ENCODE data around the gene CDH4.
"Not testable (repeated sequence)": the region's sequence is repeated elsewhere in the genome, so short reads cannot be mapped to it uniquely, and the experiment has no call there.

CDH4 gene

GRCh38 chr20:61439251-61439650 lies 187.2 kb downstream of the CDH4 start:
- DNase-seq (ENCODE audit: low spot score) = no peak

DNA sequence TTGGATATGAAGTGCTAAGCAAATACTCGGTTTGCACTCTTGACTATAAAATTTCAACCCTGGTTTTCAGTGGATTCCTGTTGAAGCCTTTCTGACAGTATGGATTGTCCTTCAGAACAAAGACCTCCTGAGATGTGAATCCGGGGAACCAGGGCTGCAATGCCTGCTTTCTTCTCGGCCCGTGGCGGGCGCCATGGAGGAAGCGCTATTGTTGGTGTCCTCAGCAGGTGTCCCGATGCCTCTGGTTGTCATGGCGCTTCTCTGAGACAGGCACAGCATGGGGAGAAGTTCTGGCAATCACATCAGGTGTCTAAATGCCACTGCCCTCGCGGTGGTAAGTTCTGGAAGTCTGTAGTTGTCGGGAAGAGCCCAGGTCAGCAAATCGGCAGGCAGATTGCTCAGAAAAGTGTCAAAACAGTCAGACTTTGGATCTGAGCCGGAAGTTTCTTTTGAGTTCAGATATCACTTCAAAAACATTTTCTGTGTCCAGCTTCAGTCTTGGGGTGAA lies 188.5 kb downstream of the CDH4 start:
- no peak for DNase-seq (ENCODE audit: low spot score)

DNA sequence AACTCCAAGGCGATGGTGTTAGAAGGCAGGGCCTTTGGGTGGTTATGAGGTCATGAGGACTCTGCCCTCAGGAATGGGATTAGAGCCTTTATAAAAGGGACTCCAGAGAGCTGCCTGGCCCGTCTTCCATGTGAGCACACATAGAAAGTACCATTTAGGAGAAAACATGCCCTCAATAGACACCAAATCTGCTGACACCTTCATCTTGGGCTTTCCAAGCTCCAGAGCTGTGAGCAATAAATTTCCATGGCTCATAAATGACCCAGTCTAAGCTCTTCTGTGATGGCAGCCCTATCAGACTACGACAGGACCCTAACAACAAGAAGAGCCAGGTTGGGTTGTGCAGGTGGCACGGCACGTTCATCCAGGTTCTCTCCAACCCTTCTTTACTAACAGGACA lies 189.5 kb downstream of the CDH4 start:
- DNase-seq (ENCODE audit: low spot score) = no peak

DNA sequence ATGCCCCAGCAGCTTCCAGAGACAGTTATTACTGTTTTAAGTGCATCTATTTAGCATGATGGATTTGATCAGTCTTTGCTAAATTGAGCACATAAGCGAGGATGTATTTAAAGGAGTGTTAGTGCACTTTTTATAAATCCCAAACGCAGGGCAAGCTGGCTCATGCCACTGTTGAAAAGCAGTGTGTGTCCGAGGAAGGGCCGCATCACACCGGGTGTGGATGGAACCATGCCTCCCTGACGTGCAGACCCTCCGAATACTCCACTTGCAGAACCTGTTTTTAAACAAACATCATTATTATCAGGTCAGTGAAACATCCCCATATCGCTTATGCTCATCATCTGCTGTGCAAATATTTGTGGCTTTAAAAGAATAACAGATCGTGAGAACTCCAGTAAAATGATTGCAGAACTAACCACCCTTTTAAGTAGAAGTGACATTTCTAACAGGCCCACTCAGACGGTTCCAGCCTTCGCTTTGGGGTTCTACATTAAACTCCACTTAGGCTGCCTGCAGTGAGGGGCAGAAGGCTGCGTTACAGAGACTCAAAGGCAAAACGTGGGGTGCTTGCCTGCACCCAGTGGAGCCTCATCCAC lies 190.1 kb downstream of the CDH4 start:
- no peak for DNase-seq (ENCODE audit: low spot score)

DNA sequence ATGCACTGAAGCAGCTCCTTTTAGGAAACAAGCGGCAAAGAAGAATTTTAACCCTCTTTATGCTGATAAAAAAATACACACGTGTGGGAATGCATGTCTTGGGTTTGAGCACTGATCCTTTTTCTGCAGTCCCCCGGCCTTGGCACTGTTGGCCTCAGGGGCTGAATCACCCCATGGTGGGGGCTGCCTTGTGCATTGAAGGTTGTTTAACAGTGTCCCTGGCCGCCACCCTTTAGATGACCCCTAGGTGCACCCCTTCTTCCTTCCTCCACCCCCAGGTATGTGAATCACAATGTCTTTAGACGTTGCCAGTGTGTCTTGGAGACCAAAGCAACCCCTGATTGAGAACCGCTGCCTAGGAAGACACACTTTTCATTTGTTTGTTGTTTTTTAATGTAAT lies 190.7 kb downstream of the CDH4 start:
- no peak for DNase-seq (ENCODE audit: low spot score)

DNA sequence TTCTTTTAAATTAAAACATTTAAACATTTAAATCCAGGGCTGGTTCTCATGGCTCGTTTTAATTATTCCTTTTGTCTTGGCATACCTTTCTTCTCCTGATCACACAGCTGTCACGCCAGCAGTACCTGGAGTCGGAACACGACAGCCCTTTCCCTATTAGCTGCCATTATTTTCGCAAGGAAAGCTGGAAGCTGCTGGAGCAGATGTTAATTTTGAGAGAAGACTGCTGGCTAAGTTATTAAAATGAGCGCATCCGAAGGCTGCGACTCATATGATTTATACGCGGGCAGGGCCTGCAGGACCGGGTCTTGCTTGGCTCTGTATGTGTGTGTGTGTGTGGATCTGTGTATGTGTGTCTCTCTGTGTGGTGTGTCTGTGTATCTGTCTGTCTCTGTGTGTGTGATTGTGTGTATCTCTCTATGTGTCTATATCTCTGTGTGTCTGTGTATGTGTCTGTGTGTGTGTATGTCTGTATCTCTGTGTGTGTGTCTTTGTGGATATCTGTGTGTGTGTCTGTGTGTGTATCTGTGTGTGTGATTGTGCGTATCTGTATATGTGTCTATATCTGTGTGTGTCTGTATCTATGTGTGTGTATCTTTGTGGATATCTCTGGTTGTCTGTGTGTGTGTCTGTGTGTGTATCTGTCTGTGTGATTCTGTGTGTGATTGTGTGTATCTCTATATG lies 191.5 kb downstream of the CDH4 start:
- DNase-seq (ENCODE audit: low spot score) = no peak

- no peak for DNase-seq (ENCODE audit: low spot score)
Observed at GRCh38 chr20:61444637-61445036, 192.6 kb downstream of the CDH4 start.

- no peak for DNase-seq (ENCODE audit: low spot score)
Observed at GRCh38 chr20:61445138-61445537, 193.1 kb downstream of the CDH4 start.

DNA sequence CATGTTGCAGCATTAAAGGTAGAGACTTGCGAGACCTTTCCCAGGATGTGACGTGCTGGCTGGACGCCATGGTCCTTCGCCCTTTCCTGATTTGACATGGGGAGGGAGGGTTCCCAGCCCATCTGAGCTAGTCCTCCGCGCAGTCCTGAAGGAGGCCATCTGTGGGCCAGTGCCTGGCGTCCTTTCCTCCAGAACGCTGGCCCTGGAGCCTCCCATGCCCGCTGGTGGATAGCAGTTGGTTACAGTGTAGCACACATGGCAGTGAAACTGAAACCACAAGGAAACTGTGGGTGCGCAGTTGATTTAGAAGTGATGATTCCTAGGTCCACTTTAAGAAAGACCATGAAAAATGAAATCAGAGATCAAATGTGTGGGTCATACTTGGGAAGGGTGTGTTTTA lies 193.7 kb downstream of the CDH4 start:
- DNase-seq (ENCODE audit: low spot score) = no peak

- DNase-seq (ENCODE audit: low spot score) = no peak
Observed at GRCh38 chr20:61447952-61448351, 195.9 kb downstream of the CDH4 start.

- peak; percentile 86 for DNase-seq (ENCODE audit: low spot score)
Observed at GRCh38 chr20:61448386-61448785, 196.3 kb downstream of the CDH4 start.

DNA sequence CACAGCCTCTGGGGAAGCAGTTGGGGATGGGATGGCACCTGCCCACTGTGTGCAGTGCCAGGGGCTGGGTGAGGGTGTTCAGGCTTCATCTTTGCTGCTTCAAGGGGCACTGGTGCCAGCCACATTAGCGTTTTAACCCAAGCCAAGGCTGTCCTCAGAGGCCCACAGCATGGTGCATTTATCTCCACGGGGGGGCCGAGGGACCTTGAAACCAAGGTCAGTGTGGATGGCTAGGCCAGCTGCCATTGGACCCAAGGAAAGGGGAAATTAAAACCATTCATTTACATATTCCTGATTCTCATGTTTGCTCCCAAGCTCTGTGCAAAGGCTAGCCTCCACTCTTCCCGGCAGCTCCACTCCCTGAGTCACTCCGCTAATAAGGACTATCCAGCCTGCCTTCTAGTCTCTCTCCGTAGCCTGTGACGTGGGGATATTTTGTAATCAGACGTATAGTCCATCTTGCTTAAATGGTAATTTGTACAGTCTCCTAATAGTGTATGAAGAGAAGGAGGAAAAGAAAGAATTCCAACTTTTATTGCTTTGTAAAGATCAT lies 197.1 kb downstream of the CDH4 start:
- no peak for DNase-seq (ENCODE audit: low spot score)

DNA sequence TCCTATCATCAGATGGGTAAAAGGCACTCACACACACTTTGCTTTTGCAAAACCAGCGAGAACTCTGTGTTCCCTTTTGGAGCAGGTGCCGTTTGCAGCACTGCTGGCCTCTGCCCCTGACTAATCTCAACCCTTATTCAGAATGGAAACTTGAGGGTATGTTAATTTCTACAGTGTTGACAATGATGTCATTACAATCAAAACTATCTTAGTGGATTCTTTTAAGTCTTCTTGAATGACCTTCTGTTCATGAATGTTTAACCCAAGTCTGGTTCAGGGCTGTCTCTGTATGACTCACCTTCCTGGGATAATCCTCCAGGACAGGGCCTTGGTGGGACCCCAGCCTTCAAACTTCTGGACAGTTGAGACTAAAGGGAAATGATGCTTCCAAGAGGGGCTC lies 197.9 kb downstream of the CDH4 start:
- no peak for DNase-seq (ENCODE audit: low spot score)

- no peak for DNase-seq (ENCODE audit: low spot score)
Observed at GRCh38 chr20:61450549-61450948, 198.5 kb downstream of the CDH4 start.

DNA sequence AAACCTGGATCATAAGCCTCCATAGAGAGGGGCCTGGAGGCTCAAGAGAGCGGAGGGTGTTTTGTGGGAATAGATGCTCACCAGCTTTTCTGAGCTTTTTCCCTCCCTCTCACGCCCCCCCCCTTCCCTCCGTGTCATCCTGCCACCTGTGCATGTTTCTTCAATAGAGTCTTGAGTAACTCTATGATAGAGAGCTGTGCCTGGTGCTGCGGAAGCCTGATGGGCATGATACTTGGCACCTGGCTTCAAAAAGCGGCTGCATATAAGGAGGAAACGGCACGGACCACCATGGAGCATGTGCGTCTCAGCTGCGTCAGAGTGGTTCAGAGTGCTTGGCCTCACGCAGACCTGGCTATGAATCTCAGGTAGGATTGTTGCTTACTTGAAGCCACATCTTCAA lies 198.9 kb downstream of the CDH4 start:
- DNase-seq (ENCODE audit: low spot score) = no peak

- no peak for DNase-seq (ENCODE audit: low spot score)
Observed at GRCh38 chr20:61451953-61452352, 199.9 kb downstream of the CDH4 start.

- no peak for DNase-seq (ENCODE audit: low spot score)
Observed at GRCh38 chr20:61453219-61453618, 201.2 kb downstream of the CDH4 start.

DNA sequence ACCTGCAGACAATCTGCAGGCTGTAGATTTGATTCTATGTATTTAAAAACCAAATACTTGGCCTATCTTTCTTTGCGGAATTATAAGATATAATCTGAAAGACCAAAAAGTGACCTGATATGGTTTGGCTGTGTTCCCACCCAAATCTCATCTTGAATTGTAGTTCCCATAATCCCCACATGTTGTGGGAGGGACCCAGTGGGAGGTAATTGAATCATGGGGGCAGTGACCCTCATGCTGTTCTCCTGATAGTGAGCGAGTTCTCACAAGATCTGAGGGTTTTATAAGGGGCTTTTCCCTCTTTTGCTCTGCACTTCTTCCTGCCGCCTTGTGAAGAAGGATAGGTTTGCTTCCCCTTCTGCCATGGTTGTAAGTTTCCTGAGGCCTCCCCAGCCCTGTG lies 201.6 kb downstream of the CDH4 start:
- DNase-seq (ENCODE audit: low spot score) = not testable (repeated sequence)

DNA sequence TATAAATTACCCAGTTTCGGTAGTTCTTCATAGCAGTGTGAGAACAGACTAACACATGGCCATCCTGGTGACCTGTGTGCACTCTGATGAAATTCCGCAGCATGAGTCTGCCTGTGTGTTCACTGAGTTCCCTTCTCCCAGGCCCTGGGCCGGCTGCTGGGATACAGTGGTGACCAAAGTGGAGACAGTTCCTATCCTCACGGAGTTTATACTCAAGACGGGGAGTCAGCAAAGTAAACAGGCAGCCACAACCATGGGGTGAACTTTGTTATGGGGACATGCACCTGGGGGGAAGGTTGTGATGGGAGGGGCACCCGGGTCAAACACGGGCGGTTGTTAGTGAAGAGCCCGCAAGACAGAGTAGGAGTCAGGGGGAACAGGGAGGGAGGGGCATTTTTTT lies 202.0 kb downstream of the CDH4 start:
- DNase-seq (ENCODE audit: low spot score) = no peak

DNA sequence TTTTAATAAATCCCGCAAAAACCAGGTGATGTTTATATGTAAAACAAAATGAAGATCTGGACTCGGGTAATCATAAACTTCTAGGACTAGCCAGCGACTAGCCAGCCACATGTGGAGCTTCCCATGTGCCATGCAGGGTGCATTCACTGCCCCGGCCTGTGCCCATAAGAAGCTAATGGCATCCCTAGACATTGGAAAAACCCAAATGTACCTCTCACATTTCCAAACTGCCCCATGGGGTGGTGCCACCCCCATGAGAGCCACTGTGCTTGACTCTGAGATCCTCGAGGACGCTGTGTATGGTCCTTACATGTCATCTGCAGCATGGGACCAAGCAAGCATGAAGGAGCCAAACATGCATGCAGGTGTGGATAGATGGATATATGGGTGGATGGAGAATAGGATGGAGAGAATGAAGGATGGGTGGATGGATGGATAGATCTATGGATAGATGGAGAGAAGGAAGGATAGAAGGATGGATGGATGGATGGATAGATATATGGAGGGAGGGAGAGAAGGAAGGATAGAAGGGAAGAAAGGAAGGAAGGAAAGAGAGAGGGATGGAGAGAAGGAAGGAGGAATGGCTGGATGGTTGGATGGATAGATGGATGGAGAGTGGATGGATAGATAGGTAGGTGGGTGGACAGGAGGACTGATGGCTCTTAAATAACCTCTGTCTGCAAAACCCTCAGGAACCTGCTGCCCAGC lies 203.6 kb downstream of the CDH4 start:
- no peak for DNase-seq (ENCODE audit: low spot score)

DNA sequence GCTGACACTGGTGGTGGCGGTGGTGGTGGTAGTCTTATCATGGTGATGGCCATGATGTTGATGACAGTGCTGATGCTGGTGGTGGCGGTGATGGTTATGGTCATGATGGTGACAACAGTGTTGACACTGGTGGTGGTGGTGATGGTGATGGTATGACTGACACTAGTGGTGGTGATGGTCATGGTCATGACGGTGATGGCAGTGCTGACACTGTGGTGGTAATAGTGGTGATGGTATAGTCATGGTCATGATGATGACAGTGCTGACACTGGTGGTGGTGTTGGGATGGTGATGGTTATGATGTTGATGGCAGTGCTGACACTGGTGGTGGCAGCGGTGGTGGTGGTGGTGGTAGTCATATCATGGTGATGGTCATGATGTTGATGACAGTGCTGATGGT lies 205.7 kb downstream of the CDH4 start:
- no peak for DNase-seq (ENCODE audit: low spot score)

DNA sequence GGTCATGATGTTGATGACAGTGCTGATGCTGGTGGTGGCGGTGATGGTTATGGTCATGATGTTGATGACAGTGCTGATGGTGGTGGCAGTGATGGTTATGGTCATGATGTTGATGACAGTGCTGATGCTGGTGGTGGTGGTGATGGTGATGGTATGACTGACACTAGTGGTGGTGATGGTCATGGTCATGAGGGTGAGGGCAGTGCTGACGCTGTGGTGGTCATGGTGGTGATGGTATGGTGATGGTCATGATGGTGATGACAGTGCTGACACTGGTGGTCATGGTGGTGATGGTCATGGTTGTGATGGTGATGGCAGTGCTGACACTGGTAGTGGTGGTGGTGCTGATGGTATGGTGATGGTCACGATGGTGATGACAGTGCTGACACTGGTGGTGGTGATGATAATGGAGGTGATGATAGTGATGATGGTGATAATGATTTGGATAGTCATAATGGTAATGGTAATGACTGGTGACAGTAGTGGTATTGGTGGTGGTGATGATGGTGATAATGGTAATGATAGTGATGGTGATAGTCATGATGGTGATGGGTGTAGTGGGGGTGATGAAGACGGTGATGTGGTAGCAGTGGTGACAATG lies 206.2 kb downstream of the CDH4 start:
- DNase-seq (ENCODE audit: low spot score) = no peak

DNA sequence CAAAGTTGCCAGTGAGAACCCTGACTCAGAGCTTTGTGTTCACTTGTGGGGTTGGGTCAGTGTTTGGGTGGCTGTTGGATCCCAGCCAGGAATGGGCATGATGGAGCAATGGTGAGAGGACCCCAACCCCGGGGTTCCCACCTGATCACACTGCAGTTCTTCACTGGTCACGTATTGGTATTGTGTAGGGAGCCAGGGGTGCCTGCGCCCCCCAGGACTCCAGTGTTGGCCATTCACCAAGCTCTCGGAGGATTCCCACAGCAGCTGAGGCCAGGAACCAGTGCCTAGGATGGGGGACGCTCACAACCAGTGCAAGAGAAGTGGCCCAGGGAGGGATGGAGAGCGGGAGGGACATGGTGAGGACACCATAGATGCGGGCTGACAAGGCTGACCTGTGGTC lies 207.2 kb downstream of the CDH4 start:
- DNase-seq (ENCODE audit: low spot score) = no peak
